Fibroblast of peridontal ligament (primary cell): ENCODE measurements around the gene CTNNB1.
A peak's percentile ranks its signal among the peaks of the same experiment; 100 is the strongest.

Experiments used
- DNase-seq: peaks from one replicate; pipeline ENCODE4 v3.0.0-alpha.2; 2010; ENCODE audit errors: extremely low read depth

Gene CTNNB1

DNA sequence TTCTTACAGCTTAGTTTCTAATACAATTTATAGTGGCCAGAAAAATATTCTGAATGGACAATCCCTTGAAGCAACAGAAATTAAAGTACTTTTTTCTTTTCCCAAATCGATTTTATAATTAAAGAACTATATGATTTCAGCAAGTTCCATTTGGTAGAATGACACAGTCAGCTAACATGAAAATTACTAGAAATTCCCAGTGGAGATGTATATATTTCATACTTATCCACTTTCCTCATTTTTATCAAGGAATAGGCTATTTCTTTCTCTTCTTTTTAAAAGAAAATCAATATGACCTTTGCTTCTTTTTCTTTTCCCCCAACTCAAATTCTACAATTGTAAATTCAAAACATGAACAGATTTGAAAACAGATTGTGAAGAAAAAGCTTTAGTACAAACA is 6.4 kb upstream of the CTNNB1 start:
- DNase-seq: no peak

DNA sequence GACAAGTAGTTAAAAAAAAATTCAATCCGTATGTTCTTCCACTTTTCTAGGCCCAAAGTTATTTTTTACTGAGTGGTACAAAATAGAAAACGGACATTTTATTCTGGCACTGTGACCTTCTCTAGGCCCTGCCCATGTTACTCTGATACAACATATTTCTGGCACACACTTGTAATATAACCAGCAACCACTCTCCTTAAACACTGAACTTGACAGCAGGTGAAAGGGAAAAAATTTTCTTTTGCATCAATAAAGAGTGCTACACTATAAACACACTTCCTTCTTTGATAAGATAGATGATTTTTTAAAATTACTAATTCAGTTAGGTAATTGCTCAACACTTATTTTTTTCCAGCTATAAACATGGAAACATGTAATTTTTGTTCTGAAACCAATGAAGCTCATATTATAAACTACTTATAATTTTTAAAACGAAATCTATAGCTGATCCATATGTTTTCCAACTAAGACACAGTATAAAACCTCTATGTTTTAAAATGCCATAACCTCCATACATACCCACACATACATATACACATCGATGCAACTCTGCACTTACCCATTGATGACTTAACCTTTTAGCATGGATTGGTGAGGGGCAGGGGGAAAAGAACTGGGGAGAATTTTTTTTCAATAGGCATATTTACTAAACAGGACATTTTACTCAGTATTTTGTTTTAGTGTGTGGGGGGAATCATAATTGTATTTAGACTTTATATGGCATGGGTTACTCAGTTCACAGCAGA is 5.3 kb upstream of the CTNNB1 start:
- DNase-seq: no peak

DNA sequence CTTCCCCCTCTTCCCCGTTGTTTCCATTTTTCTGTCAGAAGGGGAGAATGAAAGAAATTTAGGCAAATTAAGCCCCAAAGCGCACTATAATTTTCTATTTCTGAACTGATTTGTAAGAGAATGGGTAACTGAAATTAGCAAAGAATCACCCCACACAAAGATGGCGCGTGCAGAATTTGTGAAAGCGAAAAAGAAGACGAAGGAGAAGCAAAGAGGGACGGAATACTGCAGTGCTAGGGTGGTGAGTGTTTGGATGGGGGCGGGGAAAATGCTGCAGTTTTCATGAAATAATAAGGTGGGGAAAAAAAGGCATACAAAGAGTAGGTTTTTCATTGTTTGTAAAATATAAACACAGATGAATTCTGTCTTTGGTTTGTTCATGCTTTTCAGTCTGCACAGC is 4.6 kb upstream of the CTNNB1 start:
- DNase-seq: no peak

DNA sequence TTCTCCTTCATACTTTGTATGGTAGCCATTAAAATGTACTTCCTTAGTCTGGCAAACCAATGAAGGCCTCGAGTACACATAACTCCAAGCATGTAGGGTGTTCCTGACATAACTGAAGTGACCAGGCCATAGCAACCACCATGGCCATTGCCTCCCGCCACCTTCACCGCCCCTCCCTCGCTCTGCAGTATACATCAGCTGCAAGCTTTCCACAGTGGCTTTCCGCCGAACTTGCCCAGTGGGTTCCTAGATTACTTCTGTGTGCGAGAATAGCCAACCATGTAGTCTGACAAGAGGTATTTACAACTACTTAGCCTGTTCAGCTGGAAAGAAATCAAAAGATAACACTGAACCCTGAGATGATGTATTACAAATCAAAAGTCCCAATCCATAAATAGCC is 3.4 kb upstream of the CTNNB1 start:
- no peak for DNase-seq

DNA sequence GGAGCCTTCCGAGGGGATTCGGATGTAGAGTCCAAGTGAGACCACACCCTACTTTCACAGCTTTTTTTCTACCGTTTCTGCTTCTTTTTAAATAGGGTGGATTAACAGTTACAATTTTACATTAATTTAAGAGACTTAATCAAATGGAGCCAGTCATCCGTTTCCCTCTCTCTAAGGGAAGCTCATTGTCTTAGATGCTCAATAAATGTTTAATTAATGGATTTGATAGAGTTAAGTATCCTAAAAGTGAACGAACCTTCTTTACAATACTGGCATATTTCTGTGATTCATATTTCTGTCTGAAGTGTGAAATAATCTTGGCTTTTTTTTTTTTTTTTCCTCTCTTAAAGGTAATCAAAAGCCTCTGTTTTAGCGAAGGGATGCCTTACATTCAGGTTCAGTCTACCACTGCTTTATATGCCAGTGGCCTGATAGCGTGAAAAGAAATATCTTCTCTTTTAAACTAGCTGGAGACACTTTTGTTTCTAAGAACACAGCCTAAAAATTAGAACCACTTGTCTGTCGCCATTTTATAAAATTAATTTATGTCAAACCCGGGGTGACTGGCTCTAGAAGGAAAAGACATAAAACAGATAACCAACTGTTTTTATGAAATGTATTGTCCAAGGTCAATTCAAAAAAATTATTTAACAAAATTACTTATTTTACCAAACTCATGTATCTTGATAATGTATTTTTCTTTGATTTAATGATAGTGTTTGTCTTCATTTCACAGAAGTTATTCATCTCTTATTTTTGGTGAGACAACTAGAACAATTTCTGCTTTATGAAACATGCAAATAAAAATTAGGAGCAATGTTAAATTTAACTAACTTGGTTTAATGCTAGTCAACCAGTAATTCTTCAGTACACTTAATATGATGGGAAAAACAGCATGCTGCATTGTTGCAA is 2.5 kb upstream of the CTNNB1 start:
- DNase-seq: no peak

DNA sequence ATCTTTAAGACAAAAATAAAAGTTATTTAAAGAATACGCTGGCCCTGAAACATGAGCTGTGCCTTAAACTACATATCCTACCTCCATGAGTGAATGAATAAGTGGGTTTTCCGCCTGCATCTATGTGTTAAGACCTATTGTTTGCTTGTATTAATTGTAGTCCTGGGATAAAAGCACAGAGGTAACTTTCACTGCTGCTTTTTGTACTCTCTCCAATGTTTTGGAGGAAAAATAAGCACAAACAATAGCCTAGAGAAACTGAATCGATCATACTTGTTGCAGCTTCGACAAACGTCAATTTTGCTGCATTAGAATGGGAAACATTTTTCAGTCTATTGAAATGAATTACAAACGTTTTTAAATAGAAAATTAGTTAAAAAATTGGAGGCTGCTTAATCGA is 1.3 kb upstream of the CTNNB1 start:
- DNase-seq: no peak

DNA sequence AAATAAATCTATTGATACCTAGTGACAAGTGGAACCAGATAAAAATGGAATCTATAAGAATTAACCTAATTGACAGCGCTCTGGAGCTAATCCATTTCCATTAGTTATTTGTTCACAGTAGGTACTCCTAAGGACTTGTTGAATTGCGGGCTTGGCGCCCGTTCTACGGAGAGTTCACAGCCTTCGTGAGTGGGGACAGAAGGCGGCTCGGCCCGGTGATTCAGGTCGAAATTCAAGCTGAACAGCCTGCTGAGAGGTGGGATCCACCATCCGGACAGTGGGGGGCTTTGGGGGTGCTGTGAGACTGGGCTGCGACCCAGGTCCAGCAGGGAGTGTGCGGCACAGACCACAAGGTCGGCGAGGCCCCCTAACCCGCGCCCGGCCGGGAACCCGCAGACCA is 779 bp upstream of the CTNNB1 start:
- DNase-seq: no peak

DNA sequence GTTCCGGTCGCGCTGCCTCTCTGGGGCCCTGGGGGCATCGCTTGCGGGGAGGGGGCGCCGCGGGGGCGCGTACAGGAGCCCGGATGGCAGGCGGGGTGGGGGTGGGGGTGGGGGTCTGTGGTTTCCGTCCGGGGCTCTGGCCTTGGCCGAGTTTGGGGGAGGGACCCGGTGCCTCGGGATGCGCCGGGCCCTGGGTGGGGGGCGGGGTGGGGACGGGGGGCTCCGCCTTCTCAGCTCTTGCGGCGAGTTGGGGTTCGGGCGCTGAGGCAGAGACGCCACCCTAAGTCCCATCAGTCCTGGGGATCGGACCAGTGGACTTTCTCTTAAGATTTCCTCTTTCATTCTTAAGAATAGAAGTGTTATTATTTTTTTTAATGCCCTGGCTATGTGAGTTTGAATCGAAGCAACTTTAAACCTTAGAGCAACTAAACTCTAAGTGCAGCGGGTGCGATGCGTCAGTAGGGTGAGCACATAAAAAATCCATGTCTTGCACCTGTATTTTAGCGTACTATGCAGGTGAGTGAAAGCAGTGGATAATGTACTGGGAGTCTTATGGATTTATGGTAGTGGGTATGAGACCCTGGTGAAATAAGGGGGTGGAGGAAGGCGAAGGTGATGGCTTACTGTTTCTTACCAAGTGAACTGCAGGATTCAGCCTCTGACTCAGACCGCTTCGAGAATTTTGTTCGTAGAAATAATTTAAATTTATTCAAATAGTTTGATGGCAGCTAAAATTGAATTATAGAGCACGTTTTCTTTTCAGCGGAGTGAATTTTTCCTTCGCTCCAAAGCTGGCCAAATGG is 762 bp downstream of the CTNNB1 start:
- DNase-seq: peak; percentile 26

DNA sequence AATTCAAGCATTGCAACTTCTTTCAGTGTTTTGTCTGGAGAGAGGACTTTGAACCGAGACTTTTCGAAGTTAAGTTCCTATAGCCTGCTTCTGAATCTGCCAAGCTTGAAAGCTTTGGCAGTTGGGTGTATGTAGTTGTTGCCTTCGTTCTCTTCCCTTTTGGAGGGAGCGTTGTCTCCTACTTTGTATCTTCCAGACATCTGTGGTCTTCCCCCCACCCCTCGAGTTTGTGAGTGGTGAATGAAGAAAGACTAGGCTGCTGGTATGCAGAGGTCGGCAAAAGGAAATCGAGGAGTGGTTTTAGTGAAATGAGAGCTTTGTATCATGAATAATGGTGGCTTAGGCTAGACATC is 1.3 kb downstream of the CTNNB1 start:
- peak; percentile 59 for DNase-seq

DNA sequence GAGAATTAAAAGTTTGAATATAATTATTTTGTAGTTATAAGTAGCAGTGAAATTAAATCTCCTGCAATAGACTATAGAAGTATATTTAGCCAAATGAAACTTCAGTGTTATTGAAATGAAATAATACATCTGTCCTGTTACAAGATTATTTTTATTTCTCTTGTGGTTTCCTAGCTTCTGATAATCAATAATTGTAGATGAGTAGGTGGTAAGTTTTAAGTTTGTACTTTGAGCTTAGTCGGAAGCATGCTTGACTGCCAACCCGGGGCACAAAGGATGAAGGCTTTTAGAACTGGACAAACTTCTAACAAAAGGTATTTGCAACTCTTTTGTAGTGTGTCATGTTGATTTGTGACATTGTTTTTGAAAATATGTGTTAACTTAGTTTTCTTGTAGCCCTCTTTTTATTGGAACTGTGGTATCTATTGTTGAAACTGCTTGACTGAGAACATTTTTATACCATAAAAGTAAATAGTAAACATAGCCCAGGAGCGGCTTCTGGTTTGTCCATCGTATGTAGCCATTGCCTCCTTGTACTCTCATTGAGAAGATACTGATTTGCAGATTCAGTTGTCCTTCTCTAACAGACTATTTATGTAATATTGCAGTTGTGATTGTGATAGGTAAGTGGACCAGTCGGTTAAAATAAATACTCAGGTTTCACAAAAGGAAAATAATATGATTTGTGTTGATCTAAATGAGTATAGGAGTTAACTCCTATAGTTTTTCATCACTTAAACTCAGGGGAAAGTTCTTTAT is 2.9 kb downstream of the CTNNB1 start:
- DNase-seq: no peak

DNA sequence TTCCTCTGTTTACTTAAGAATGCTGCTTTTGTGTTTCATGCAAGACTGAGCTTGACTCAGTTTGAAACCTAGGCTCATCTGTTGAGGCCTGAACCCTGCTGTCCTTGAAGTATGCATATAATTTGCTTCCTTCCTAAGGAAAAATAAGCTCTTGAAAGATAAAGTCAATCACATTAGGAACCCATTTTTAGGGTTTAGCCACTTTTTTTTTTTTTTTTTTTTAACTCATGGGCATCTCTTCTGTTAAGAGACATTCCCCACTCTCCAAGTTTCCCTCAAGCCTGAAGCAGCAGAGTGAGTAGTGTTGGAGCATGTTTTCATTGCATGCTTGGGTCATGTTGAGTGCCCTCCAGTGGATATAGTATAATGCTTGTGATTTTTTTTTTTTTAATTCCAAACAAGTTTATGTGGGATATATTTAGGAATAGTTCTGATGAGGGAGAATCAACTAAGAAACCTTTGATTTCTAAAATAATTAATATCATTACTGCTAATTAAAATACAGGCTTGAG is 3.6 kb downstream of the CTNNB1 start:
- DNase-seq: peak; percentile 75

DNA sequence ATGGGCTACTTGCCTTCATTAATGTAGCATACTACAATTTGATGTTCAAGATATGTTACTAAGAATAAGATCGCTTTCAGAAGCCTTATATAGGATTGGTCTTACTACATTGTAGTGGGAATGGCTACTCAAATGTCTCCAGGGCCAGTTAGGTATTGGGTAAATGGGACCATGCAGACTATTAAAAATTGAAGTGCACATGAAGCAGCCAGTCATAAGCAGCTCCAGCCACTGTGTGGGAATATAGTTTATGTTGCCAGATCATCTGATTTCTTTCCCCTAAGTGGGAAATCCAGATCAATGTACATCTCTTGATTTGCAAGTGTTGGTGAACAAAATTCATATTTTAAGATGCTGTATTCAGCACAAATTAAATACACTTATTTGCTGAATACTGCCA is 5.1 kb downstream of the CTNNB1 start:
- no peak for DNase-seq

DNA sequence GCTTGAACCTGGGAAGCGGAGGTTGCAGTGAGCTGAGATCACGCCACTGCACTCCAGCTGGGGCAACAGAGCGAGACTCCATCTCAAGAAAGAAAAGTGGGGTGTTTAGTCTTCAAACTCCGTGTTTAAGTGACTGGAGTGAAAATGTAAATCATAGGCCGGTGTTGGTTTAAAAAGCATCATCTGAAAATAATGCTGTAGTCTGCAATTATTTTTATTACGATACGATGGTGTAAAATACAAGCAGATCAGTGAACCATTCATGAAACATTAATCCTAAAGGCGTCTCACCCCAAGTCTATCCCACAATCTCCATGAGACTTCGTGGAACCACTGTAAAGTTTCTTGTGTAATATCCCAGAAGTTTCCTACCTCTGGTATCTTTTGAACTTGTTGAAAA is 6.3 kb downstream of the CTNNB1 start:
- DNase-seq: no peak

DNA sequence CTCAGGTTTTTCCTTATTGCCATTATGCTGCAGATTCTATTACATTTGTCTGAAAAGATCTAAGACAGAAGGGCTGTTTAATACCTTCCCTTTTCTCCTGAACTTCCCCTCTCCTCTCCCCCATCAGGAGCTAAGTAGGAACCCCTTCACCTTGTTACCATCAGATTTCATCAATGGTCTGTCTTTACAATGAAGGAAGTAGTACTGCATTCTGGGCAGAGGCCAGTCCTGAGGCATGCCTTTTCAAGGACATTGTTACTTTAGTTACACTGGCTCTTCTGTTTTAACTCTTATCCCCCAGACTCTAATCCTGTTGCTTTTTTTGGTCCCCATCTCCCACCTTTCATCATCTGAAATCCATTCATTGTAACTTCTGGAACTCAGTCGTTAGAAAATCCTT is 8.1 kb downstream of the CTNNB1 start:
- DNase-seq: no peak

DNA sequence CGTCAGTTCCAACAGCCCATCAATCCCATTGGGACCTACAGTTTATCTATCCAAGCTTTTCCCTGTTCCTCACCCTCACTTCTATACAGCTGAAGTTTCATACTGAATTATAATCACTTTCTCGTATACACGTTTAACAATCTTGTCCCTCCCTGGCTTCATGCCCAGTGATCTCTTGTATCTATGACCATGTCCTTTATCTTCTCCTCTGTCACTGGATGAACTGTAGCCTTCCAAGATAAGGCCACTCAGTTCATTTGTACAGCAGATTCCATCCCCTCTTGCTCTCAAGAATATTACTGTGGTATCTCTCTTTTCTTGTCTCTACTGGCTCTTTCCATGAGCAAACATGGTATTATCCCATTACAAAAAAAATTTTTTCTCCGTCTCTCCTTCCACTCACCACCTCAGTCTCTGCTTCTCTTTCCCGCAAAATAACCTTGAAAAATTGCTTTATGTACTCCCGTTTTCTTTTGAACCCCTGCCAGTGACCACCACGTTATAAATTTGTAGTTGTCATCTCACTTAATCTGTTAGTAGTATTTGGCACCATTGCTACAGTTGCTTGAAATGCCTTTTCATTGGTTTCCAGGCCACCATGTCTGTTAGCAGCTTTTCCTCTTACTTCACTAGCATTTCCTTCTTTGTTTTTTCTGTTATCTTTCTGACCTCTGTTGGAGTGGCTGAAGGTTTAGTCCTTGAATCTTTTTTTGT is 9.4 kb downstream of the CTNNB1 start:
- DNase-seq: no peak

DNA sequence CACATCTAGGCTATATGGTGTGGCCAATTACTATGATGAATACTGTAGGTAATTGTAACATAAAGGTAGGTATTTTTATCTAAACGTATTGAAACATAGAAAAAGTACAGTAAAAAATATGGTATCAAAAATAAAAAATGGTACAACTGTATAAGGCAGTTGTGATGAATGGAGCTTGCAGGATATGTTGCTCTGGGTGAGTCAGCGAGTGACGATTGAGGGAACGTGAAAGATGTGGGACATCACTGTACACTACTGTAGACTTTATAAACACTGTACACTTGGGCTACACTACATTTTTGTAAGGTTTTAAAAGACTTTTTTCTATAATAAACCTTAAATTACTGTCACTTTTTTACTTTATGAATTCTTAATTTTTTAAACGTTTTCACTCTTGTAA is 10.3 kb downstream of the CTNNB1 start:
- no peak for DNase-seq

DNA sequence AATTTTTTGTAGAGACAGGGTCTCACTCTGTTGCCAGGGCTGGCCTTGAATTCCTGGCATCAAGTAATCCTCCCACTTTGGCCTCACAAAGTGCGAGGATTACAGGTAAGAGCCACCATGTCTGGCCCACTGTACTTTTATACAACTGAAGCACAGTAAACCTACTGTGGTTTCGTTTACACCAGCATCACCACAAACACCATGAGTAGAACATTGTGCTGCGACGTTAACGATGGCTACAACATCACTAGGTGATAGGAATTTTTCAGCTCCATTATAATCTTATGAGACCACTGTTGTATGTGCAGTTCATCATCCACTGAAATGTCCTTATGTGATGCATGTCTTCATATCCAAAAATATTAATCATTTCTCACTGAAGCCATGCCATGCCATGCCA is 11.7 kb downstream of the CTNNB1 start:
- DNase-seq: no peak

DNA sequence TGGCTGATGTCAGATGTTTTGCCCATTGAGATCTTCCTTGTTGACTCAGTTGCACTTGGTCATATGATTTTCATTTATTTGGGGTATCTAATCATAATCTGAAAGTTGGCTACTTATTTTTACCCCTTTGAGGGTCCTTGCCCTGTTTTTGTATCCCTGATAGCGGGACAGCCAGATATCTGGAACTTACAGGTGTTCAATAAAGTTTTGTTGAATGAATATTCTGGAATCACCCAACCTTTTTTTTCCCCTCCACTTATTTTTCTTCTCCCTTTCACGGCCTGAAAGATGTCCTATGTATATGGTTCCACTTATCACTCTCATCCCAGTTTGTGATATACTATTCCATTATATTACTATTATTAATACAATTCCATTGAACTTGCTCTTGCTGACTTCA is 12.8 kb downstream of the CTNNB1 start:
- DNase-seq: no peak

DNA sequence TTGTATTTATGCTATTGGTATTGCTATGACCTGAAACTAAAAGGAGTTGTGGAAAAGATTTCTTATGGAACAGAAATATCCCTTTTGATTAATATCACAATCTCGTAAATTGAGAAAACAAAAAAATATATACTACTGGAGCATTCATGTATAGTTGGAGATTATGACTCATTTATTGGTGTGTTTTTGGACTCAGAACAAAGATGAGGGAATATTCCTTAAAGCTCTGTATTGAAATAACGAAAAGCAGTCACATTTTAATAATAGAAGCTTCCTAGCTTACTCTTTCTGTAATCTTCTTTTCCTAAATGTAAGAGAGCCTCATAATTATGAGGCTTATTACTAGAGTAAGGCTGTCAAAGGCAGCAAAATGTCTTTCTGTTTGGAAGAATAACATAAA is 14.3 kb downstream of the CTNNB1 start:
- DNase-seq: no peak

DNA sequence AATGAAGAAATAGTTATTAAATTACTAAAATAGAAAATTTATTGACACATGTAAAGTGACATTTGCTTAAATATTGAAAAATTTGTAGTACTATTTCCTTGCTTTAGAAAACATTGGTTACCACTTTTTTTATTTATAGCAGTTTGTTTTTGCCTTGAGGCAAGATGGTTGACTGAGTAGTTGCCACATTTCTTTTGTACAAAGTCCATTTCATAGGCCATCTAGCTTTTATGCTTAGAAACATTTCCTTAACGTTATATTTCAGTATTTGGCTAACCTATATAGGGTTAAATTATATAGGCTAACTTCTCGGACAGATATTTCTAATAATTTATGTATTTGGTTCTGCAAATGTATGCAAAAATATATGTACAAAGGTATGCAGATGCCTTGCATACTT is 17.1 kb downstream of the CTNNB1 start:
- DNase-seq: no peak

DNA sequence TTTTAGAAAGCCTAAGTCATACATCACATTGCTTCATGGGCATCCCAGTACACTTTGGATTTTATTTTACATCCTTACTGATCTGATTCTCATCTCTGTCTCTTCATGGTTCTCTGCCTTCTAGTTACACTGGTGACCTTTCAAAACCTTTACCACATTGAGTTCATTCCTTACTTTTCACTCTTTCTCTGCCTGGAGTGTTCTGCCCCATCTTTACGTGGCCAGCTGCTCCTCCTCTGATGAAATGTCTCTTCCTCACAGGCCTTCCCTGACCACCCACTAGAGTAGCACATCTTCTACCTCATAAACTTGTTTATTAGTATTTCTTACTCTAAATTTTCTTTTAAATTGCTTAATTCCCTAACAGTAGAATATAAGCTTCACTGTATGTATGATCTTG is 17.7 kb downstream of the CTNNB1 start:
- DNase-seq: no peak
